SKM-1 (cell line): ENCODE data around the gene PRMT2.

Experiments
- DNase-seq: peaks from one replicate; lab custom pipeline; 2025; ENCODE audit not compliant: unreplicated experiment; lab: John Stamatoyannopoulos, UW

PRMT2 gene

DNA sequence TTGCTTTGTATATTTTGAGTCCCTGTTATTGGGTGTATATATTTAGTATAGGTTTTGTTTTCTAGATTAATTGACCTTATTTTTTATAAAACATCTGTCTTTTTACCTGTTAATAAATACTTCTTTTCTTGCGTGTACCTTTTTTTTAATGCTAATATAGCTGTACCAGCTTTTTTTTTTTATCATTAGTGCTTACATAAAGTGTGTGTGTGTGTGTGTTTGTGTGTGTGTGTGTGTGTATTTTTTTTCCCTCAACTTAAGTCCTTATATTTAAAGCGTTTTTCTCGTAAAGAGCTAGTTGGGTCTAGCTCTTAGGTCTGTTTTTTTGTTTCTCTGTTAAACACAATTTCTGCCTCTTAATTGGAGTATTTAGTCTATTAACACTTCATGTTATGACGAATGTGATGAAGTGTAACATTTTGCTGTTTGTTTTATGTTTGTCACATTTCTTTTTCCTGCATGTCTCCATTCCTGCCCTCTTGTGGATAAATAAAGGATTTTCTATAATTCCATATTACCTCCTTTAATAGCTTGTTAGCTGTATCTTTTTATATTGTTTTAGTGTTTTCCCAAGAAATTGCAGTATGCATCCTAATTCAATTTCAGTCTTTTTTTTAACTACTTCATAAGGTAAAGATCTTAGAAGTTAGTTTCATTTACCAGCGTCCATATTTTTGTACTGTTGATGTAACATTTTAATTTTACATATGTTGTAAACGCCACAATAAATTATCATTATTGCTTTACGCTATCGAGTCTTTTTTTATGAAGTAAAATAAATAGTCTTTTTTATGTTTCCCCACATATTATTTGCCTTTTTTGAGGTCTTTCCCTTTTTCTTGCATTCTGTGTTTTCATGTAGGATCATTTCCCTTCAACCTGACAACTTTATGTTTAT lies 4.3 kb downstream of the PRMT2 start:
- DNase-seq, result no peak

DNA sequence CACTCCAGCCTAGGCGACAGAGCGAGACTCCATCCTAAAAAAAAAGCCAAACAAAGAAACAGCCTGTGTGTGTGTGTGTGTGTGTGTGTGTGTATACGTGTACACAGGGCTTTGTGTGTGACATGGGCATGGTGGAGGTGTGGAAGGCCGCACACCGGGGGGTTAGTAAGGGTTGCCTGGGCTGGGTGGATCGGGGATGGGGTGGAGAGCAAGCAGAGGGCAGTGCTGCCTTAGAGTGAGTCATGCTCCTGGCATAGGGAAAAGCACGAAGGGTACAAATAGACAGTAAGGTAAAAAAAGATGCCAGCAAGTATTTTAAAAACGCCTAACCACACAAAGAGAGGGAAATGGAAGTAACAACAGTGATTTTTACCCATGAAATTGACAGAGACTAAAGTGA lies 6.2 kb downstream of the PRMT2 start:
- DNase-seq, result no peak

DNA sequence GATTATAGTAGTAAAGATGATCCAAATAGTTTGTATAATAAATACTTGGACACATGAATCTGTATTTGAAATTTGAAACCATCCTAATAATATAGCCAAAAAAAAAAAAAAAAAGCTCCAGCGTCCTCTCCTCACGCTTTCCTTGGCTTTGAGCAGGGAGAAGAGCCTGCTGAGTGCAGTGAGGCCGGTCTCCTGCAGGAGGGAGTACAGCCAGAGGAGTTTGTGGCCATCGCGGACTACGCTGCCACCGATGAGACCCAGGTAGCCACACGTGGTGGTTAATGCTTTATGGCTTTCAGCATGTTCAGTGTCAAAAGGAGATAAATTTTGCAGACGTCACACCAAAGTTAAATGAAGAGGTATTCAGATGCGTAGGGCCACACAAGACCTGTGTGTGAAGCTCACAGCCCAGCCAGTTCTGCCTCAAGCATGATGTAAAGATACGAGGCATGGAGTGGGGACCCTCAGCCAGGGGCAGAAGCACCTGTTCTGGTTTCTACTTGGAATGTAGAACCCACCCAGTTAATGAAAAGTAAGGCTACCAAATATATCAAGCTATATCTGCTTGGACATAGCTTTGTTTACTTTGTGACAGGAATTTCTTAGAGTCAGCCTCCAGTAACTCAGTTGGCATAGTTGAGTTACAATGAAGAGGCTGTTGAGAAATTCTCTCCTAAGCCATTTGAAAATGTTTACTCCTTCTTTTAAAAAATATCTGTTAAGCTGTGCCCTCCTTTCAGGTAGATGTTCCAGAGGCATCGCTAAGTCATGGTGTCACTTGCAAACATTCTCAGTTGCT lies 8.1 kb downstream of the PRMT2 start:
- no peak for DNase-seq

DNA sequence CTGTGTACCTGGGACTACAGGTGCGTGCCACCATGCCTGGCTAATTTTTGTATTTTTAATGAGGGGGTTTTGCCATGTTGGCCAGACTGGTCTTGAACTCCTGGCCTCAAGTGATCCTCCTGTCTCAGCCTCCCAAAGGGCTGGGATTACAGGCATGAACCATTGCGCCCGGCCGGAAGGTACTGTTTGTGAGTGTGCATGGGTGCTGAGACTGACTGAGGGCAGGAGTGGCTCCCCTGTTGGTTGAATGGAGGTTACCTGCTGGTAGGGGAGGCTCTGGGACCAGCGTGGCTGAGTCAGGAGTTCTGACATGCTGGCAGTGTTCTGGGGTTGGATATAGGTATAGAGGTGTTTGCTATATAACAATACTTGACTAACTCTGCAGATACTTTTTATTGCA lies 10.4 kb downstream of the PRMT2 start:
- DNase-seq, result no peak

DNA sequence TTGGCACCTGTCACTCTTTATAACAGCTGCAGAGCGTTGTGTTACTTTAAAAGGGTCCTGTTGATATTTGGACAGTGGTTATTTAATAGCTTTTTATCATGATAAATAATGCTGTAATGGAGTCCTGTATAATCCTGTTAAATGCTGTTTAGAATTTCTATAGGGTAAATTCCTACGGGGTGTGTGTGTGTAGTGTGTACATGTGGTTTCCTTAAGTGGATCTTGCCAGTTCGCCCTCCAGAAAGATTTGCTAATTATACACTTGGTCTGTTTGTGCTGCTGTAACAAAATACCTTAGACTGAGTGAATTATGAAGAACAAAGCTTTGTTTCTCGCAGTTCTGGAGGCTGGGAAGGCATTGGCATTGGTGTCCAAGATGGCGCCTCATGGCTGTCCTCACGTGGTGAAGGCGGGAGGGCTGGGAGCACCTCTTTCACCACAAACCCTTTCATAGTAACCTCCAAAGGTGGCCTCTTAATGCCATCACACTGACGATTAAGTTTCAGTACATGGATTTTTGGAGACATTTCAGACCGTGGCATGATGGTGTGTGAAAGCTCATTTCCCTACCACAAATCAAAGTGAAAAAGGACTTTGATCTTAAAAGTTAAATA lies 11.2 kb downstream of the PRMT2 start:
- DNase-seq, result no peak

DNA sequence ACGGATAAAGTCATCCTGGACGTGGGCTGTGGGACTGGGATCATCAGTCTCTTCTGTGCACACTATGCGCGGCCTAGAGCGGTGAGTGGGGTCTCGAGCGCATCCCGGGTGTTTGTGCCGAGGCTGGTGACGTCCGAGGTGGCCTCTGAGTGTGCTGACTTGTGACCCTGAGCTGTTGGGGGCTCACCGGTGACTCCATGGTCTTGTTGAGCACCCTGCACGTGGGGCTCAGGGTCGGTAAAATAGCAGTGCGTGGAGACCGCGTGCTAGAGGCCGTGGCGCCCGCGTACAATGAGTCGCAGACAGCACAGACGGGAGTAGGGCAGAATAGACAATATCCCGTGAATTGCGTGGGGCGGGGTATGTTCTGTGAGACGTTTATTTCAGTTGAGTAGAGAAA lies 13.1 kb downstream of the PRMT2 start:
- DNase-seq, result no peak

DNA sequence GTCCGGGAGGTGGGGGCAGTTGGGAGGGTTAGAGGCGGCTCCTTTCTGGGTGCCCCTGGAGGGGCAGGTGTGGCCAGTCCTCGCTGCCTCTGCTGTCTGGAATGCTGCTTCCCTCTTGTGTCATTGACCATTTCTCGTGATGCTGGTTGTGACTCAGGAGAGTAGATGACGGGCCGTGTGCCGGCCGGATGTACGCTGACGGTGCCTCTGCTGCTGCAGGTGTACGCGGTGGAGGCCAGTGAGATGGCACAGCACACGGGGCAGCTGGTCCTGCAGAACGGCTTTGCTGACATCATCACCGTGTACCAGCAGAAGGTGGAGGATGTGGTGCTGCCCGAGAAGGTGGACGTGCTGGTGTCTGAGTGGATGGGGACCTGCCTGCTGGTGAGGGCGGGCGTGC lies 13.9 kb downstream of the PRMT2 start:
- no peak for DNase-seq

DNA sequence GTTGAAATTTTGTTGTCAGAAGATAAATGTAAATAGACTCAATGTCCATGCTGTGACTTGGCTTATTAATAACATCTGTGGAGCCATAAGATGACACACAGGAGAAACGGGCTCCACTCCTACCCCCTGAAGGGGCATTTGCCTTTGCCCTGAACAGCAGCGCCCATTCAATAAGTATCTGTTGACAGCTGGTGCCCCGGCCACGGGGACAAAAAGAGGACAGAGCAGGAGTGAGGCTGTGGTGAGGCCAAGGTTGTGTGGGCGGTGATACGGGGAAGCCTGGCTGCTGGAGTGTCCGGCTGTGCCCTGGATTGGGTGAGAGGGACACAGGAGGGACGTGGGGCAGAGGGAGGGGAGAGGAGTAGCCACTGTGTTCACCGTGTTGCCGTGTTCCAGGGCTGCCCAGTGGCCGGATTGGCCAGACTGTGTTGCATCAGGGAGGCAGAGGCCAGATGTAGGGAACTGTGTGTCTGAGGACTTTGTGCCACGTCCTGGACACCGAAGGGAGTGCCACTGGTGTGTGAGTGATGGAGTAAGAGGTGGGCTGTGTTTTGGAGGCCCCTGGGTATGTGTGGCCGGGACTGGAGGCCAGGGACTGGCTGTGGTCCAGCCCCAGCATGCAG lies 15.1 kb downstream of the PRMT2 start:
- no peak for DNase-seq

DNA sequence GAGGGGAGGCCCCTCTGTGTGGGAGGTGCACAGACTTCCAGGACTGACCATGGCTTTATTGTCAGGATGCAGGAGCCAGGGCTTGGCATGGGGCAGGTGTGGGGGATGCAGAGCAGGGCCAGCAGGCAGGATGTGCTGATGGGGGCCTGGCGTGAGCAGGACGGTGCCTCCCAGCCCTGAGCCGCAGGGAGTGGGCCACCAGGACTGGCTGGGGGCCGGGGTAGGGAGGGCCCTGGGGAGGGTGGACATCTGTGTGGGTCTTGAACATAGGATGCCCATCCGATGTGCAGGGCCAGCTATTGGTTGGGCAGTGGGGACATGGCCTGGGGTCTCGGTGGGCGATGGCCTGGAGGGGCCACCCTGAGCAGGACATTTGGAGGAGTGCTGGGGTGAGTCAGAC lies 15.6 kb downstream of the PRMT2 start:
- DNase-seq, result no peak

DNA sequence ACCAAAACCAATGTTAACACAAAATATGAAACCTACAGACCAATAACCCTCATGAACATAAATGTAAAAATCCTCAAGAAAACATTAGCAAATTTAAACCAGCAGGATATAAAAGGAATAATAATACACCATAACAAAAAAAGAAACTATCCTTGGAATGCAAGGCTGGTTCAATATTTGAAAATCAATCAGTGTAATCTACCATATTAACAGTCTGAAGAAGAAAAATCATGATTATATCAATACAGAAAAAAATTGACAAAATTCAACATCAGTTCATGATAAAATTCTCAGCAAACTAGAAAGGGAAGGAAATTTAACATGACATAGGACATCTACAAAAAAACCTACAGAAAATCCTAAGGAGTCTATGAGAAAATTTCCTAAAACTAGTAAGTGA lies 19.8 kb downstream of the PRMT2 start:
- no peak for DNase-seq

DNA sequence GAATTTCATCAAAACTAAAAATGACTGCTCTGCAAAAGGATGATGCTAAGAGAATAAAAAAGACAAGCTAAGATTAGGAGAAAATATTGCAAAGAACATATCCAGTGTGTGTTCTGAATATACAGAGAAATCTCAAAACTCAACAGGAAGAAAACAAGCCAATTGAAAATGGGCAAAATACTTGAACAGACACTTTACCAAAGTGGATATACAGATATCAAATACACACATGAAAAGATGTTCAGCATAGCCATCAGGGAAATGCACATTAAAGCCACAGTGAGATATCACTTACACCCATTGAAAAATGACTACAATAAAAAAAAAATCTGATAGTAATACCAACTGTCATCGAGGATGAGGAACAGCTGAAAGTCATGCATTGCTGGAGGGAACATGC lies 21.3 kb downstream of the PRMT2 start:
- DNase-seq, result no peak

DNA sequence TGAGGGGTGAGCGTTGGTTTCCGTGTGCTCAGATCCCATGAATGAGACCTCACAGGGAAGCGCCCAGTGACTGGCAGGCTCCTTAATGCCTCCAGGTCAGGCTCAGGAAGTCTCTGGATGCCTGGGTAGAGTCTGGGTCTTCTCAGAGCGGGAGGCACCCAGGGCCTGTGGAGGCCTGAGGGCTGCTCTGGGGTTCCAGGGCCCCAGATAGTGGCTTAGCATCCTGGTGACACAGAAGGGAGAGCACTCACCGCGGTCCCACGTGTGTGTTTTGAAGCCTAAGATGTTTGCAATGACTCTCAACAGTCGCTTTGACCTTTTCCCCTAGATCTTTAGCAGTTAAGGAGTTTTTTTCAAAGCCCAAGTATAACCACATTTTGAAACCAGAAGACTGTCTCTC lies 25.0 kb downstream of the PRMT2 start:
- DNase-seq, result no peak

DNA sequence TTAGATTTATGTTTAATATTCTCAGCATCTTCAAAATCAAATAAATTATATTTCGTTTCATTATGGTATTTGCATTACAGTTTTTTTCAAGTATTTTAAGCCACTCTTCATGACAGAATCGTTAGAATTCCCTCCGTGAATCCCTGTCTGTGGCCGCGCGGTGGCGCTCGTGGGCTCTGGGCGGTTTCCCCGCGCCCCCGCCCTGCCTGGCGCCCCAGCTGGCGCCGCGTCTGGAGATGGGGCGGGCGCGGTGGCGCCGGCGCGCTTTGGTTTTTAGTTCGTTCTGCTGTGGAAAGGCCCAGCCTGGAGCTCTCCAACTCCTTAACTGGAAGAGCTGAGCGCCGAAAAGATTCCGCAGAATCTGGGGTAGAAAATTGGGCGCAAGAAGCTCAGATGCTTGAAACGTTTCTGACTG lies 25.7 kb downstream of the PRMT2 start:
- peak; percentile 58 for DNase-seq

DNA sequence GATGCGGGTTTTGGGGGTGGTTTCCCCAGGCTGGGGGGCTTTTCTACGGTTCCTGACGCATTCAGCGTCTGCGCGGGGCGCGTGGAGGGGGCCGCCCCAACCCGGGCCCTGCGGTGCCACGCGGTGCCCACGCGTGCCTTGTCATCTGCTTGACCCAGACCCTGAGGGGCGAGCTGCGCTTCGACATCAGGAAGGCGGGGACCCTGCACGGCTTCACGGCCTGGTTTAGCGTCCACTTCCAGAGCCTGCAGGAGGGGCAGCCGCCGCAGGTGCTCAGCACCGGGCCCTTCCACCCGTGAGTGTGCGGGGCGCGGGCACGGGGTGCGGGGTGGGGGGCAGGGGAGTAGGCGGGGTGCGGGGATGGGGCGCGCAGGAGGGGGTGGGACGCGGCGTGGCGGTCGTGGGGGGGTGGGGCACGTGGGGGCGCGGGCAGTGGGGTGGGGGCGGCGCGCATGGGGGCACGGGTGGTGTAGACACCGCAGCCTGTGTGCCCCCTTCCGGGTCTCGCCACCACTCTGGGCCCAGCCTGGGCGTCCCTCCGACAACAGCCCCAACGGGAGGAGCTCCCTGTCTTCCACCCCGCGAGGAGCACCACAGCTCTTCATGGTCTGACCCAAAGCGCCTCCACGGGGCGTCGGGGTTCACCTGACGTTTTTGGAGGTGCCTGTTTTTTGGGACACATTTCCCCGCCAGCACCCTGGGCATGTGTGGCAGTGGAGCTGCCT lies 26.3 kb downstream of the PRMT2 start:
- DNase-seq, result no peak

DNA sequence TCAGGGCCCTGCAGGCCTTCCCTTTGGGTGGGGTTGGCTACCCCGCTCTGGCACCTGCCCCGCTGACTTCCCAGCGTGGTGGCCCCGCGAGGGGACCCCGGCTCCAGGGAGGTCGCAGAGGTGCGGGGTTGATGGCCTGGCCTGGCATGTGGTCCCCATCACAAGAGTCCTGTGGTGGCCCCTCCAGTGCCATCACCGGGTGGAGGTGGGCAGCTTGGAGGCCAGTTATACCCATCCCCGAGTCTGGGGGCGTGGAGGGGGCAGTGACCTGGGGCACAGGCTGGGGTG lies 26.8 kb downstream of the PRMT2 start:
- DNase-seq, result no peak

DNA sequence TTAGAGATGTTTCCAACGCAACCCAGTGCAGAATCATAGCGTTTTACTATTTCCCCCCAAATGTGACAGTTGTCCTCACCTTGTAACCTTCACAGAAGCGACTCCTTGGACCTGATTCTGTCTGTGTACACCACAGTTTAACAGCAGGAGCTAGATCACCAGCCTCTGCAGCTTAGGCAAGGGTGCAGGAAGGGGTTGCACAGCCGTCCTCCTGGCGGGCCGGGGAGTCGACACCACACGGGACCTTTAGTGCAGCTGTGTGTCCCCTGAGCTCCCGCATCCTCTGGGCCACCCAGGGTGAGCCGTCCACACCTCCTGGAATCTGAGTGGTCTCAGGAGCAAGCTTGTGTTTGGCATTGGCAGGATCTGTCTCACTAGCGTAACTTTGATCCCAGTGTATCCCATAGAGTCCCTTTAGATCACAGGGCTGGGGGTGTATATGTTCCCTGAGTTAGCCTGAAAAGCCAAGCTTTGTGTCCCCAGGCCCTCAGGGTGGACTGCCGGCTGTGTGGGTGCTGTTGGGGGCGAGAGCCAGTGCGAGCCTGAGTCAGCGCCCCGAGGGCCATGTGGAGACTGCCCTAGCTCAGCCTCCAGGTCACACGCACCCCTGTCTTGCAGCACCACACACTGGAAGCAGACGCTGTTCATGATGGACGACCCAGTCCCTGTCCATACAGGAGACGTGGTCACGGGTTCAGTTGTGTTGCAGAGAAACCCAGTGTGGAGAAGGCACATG lies 27.5 kb downstream of the PRMT2 start:
- DNase-seq, result no peak

DNA sequence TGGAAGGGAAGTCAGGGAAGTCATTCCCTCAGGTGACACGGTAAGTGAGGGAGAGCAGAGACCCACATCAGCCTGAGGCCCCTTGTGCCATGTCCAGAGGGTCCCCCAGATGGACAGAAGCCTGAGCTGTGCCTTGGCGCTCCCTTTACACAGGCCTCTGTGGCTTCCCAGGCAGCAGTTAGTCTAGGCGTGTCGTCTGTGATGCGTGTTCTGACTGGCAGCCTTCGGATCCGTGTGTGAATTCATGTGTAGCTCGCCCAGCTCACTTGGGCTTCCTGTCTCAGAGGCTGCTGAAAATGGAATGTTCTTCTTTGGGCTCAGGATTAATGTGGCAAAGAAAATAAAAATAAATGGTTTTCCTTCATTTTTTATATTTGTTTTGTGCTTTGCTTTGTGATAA lies 28.3 kb downstream of the PRMT2 start:
- DNase-seq, result no peak

DNA sequence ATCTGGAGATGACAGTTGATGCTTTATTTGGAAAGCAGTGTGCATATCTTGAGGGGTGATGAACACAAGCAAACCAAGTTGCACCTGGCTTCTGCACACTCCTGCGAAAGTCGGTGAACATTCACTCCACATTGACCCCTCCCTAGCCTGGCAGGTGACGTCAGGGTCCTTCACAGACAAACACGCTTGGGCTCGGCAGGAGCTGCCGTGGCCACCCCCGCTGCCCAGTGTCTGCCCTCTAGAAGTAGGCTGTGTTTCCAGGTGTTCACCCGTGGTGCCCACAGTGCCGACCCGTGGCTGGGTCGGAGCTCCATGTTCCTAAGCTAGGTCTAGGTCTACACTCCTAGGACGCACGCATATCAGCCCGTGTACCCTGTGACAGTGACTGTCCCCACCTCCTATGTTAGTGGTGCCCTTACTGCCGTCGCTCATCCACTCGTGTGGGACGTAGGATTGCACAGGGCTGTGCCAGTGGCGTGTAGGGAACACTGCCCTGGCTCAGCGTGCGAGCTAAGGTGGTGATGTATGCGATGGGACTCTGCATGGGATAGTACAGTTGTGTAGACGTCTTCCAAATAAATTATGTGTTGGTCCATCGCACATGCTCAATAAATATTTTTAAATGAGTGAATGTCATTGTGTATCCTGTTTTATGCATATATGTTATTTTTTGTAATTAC lies 29.0 kb downstream of the PRMT2 start:
- no peak for DNase-seq

DNA sequence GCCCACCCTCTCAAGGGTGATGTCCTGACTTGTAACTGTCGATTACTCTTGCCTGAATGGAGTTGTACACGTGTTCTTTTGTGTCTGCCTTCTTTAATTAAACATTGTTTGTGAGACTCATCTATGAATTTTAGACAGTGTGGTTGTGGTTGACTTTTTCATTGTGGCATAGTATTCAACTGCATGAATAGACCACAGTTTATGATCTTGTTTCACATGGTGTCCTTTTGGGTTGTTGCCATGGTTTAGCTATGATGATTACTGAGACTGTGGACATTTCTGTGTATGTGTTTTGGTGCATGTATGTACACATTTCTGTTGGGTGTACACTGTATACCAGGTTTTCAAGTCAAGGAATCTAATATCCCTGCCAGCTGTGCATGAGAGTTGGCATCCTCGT lies 30.1 kb downstream of the PRMT2 start:
- DNase-seq, result no peak
